ENCODE results near the gene FRY. TPM values are rescaled to one million over a fixed set of nuclear protein-coding genes. Genes with fewer than 3 reads are reported as not detected.

The FRY gene
- total RNA-seq, 4 donors from 2014 or later: 5.8 to 17.4 (median 12.0) TPM

GRCh38 chr13:32075170-32075851, 43.7 kb downstream of the FRY start:
- Histone ChIP-seq H3K4me3 (no peak overlapping the region), H3K27me3 (no peaks in the 10 kb centered on the region), H3K27ac (no peak overlapping the region), H3K36me3 (no peaks in the 10 kb centered on the region), H3K4me1 (no peaks in the 10 kb centered on the region), H3K9me3 (no peaks in the 10 kb centered on the region)
- WGBS, 2 donors: 72% methylated on average over 2 of the region's 2 CpGs
- no peak for DNase-seq
- intact Hi-C loops (cut with DNase I): no loop called here
- no peak for TF ChIP-seq CTCF (IDR thresholded peaks at IDR 0.05)

DNA sequence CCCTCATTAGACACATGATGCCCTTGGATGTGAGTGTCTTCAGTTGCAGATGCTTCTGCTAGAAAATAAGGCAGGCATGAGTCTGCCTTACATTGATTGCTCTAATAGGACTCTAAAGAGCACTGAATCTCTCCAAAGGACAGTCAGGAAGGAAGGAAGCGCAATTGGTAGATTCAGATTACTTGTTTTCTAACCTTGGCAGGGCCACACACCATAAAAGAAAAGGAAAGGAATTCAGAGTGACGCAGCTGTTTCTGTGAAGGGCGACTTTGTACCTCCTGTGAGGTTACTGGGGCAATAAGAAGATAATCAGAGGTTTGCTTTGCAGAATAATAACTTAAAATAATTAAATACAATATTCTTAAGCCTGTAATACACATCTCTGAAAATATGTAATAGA, 48.0 kb downstream of the FRY start:
- intact Hi-C loops (cut with DNase I): no loop called here

GRCh38 chr13:32080328-32080744, 48.8 kb downstream of the FRY start:
- H3K27ac ChIP-seq: no peak overlapping the region
- 40 to 57% methylated on average over 1 of the region's 1 CpG for WGBS, 2 donors
- H3K27me3 ChIP-seq: no peaks in the 10 kb centered on the region
- no peak for DNase-seq
- TF ChIP-seq POLR2A (IDR thresholded peaks at IDR 0.05) (no peak), CTCF (IDR thresholded peaks at IDR 0.05) (no peak)
- no peaks in the 10 kb centered on the region for H3K4me1 ChIP-seq
- no peaks in the 10 kb centered on the region for H3K9me3 ChIP-seq
- H3K36me3 ChIP-seq: no peaks in the 10 kb centered on the region
- intact Hi-C loops (cut with DNase I): no loop called here
- H3K4me3 ChIP-seq: no peak overlapping the region

More for the DNA sequence above, 48.0 kb downstream of the FRY start:
- H3K9me3 ChIP-seq: no peaks in the 10 kb centered on the region
- H3K4me3 ChIP-seq: no peak overlapping the region
- H3K36me3 ChIP-seq: no peaks in the 10 kb centered on the region
- H3K27ac ChIP-seq: no peak overlapping the region
- no peaks in the 10 kb centered on the region for H3K4me1 ChIP-seq
- WGBS, 2 donors: 74 to 79% methylated on average over 3 of the region's 3 CpGs
- no peak for DNase-seq
- TF ChIP-seq POLR2A (IDR thresholded peaks at IDR 0.05): no peak
- TF ChIP-seq CTCF (IDR thresholded peaks at IDR 0.05): no peak
- H3K27me3 ChIP-seq: no peaks in the 10 kb centered on the region

- no peak overlapping the region for H3K4me3 ChIP-seq
- intact Hi-C loops (cut with DNase I): no loop called here
- H3K9me3 ChIP-seq: no peaks in the 10 kb centered on the region
- H3K36me3 ChIP-seq: no peaks in the 10 kb centered on the region
- H3K4me1 ChIP-seq: no peaks in the 10 kb centered on the region
- H3K27ac ChIP-seq: no peak overlapping the region
- H3K27me3 ChIP-seq: no peaks in the 10 kb centered on the region
- 93 to 96% methylated on average over 2 of the region's 2 CpGs for WGBS, 2 donors
- TF ChIP-seq POLR2A (IDR thresholded peaks at IDR 0.05): no peak
- no peak for TF ChIP-seq CTCF (IDR thresholded peaks at IDR 0.05)
- no peak for DNase-seq
These were observed 50.0 kb downstream of the FRY start for GRCh38 chr13:32081591-32081990.

GRCh38 chr13:32086366-32086765, 54.8 kb downstream of the FRY start:
- DNase-seq: no peak

More at GRCh38 chr13:32086366-32086765, 54.8 kb downstream of the FRY start:
- Histone ChIP-seq H3K4me1 (no peaks in the 10 kb centered on the region), H3K4me3 (no peak overlapping the region), H3K27ac (no peak overlapping the region), H3K27me3 (no peaks in the 10 kb centered on the region), H3K36me3 (no peaks in the 10 kb centered on the region), H3K9me3 (no peaks in the 10 kb centered on the region)
- no peak for TF ChIP-seq CTCF (IDR thresholded peaks at IDR 0.05)
- no peak for TF ChIP-seq POLR2A (IDR thresholded peaks at IDR 0.05)
- WGBS, 2 donors: 54 to 75% methylated on average over 2 of the region's 2 CpGs
- intact Hi-C loops (cut with DNase I): no loop called here
